AG10803 (cell line): ENCODE results near the gene PARD3.

ENCODE experiments used
- DNase-seq: peaks from one replicate; pipeline ENCODE4 v3.0.0; 2010; ENCODE audit warnings: low read depth
- H3K4me3 ChIP-seq: 2 replicates; pipeline ENCODE4 v1.5.1; 2011; ENCODE audit warnings: mild to moderate bottlenecking, low read length, control low read depth
- TF ChIP-seq, protein P1 (sequence below): conservative IDR thresholded peaks from 2 replicates; pipeline ENCODE4 v1.5.1; 2011; ENCODE audit warnings: mild to moderate bottlenecking, low read length, control low read depth, inconsistent platforms

The PARD3 gene

DNA sequence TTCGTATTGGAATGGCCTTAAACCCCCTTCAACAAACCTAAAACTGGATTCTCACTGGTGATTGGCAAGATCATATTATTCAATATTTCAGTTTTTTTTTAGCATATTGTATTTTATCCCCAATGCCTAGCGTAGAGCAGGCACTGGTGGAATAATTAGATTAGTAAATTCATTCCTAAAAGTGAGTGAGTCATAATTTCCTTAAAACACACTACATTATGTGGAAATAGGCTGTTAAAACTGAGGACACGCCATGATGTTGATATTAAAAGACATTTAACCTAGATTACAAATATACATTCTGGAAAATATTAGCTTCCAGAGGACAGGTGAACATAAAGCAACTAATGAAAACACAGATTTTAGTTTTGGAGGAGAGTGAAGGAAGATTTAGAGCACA, 463.9 kb downstream of the PARD3 start:
- TF ChIP-seq, protein P1, sequence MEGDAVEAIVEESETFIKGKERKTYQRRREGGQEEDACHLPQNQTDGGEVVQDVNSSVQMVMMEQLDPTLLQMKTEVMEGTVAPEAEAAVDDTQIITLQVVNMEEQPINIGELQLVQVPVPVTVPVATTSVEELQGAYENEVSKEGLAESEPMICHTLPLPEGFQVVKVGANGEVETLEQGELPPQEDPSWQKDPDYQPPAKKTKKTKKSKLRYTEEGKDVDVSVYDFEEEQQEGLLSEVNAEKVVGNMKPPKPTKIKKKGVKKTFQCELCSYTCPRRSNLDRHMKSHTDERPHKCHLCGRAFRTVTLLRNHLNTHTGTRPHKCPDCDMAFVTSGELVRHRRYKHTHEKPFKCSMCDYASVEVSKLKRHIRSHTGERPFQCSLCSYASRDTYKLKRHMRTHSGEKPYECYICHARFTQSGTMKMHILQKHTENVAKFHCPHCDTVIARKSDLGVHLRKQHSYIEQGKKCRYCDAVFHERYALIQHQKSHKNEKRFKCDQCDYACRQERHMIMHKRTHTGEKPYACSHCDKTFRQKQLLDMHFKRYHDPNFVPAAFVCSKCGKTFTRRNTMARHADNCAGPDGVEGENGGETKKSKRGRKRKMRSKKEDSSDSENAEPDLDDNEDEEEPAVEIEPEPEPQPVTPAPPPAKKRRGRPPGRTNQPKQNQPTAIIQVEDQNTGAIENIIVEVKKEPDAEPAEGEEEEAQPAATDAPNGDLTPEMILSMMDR = no peak
- H3K4me3 ChIP-seq = no peak overlapping the region
- DNase-seq = no peak

DNA sequence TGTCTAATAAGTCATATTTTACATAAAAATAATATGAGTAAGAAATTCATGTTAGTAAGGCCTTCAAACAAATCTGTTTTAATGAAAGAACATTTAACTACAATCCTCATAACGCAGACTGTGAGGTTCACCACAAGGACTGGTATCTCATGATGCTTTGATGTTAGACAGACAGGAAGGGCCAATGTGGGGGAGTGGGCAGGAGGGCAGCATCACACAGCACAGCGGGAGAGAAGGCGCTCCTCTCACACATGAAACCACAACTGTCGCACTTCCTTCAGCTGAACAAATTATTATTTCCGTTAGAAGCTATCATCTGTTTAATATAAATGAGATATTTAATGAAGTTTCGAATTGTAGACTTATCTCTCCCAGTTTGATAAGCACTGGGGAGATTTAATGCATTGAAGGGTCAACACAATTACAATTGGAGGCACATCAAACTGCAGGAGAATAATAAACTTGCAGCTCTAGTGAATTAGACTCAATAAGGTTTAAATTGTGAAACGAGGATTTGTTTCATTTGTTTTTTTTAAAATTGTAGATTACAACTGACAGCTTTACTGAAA, 466.1 kb downstream of the PARD3 start:
- TF ChIP-seq, protein P1 = no peak
- H3K4me3 ChIP-seq = no peak overlapping the region
- no peak for DNase-seq

DNA sequence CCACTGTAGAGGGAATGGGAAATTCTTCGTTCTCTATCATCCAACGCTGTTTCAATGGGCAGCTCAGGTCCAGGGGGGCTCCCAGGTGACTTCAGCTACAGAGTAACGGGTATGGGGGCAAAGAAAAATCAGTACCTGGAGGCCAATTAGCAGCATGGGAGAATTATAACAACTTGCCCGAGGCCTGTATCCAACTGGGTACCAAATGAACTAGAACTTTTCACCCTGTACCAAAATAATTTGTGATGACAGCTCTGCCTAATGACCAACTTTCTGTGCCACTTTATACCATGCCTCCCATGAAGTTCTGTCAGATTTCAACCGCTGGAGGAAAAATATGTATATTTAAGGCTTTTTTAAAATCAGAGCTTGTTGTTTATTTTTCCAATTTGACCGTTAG, 467.1 kb downstream of the PARD3 start:
- TF ChIP-seq, protein P1 = no peak
- no peak for DNase-seq
- H3K4me3 ChIP-seq = no peak overlapping the region

DNA sequence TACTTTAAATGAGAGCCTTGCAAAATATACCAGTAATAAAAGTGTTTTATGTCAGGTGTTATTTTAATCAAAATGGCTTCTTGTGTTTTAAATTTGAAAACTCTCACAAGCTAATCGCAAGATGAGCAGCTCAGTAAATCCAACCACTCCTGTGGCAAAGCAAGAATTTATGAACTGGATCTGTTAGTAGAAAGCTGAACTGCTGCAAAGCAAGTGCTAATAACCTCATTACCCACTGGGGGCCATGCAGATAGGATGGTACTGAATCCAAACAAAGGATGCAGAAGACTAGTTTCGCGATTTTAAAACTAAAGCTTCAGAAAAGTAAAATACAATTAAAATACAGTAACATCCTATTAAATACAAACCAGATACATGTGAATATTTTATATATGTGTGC, 468.0 kb downstream of the PARD3 start:
- TF ChIP-seq, protein P1 = no peak
- no peak for DNase-seq
- H3K4me3 ChIP-seq = no peak overlapping the region

DNA sequence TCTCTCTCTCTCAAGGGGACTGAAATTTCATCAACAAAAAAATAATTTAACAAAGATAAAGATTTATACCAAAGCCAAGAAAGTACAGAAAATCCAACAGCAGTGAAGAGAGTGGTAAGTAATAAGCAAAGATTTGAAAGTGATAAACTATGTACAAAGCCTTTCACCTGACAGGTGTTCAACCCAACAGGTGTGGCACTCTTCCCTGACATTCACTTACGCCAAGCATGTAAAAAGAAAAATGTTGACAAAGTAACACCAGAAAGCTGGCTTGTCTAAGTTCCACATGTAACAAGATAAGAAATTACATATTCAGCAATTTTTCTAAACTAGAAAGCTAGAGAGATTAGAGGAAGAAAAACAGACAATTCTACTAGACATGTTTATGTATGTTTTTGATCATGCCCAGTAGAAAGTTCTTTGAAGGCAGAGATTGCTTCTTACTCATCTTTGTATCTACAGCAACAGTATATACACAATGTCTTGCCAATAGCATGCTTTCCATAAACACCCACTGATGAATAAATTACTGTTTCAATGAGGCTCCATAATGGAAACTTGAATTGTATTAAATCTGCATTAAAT, 468.5 kb downstream of the PARD3 start:
- no peak for DNase-seq
- no peak overlapping the region for H3K4me3 ChIP-seq
- TF ChIP-seq, protein P1 = no peak

DNA sequence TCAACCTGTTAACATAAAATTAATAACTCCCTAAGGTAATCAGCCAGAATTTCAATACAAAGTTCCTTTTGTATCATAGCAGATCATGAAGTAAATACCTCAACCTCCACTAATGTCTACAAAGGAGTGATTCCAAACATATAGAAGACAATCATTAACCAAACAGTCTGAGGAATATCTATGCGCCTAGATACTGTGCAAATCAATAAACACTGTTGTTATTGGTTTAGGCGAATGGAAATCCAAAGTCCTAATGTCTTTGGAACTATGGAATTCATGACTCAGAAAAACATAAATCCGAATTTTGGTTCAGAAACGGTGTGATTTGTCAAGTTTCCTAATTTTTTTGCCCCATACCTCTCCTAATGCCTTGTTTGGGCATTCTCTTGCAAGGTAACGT, 469.7 kb downstream of the PARD3 start:
- no peak for DNase-seq
- H3K4me3 ChIP-seq = no peak overlapping the region
- TF ChIP-seq, protein P1 = no peak

DNA sequence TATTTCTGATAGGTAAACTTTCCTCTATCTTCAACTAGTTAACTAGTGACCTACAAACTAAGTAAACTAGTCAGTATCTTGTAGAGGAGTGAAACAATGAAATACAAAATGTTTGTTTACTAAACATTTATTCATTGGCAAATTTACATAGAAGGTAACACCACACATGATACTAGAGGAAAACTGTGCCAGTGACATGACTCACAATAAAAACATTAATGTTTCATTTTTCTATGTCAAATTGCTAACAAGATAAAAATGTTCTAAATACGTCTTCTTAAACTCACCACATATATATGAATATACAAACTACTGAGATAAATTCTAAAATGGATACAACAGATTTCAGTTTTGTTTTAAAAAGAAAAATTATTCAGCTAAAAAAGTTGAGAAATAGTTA, 471.3 kb downstream of the PARD3 start:
- peak; percentile 9 for DNase-seq
- H3K4me3 ChIP-seq = no peak overlapping the region
- TF ChIP-seq, protein P1 = no peak
